IPS-20b (cell line): ENCODE results near the gene C1orf50.
"Not testable (repeated sequence)": the region's sequence is repeated elsewhere in the genome, so short reads cannot be mapped to it uniquely, and the experiment has no call there.

ENCODE experiments used
- H3K27ac ChIP-seq: one replicate; pipeline ENCODE4 v1.5.1; 2013; ENCODE audit warnings: low read length
- H3K27me3 ChIP-seq: 2 replicates; pipeline ENCODE4 v1.6.1; 2013; ENCODE audit warnings: mild to moderate bottlenecking, low read length, inconsistent platforms; ENCODE audit not compliant: insufficient read depth
- H3K36me3 ChIP-seq: 2 replicates; pipeline ENCODE4 v1.6.1; 2013; ENCODE audit warnings: low read depth, mild to moderate bottlenecking, inconsistent platforms, low read length, moderate library complexity; ENCODE audit not compliant: insufficient read depth
- H3K4me1 ChIP-seq: 2 replicates; pipeline ENCODE4 v1.6.1; 2013; ENCODE audit warnings: mild to moderate bottlenecking, control low read depth, inconsistent platforms, low read length, moderate library complexity; ENCODE audit not compliant: insufficient read depth
- H3K4me3 ChIP-seq: 2 replicates; pipeline ENCODE4 v1.5.1; 2013; ENCODE audit warnings: mild to moderate bottlenecking, low read length, inconsistent platforms
- H3K9ac ChIP-seq: 2 replicates; pipeline ENCODE4 v1.6.1; 2013; ENCODE audit warnings: low read depth, mild to moderate bottlenecking, inconsistent platforms, low read length, moderate library complexity
- H3K9me3 ChIP-seq: 2 replicates; pipeline ENCODE4 v1.6.1; 2013; ENCODE audit warnings: mild to moderate bottlenecking, low read depth, low read length, inconsistent platforms; ENCODE audit not compliant: insufficient read depth

The C1orf50 gene

DNA sequence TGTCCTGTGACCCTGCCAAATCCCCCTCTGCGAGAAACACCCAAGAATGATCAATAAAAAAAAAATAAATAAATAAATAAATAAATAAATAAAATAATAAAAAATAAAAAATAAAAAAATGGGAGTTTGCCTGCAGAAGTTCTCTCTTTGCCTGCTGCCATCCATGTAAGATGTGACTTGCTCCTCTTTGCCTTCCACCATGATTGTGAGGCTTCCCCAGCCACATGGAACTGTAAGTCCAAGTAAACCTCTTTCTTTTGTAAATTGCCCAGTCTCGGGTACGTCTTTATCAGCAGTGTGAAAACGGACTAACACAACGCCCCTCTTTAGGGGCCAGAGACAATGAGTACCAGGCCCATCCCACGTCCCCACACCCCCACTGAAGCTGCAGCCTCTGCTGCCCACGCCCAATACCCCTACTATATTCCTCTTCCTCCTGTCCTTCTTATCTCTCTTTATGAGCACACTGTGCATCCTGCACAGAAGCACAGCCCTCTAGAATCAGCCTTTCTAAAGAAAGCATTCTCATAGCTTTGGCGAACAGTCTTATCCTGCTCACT lies 15.5 kb upstream of the C1orf50 start:
- H3K27me3 ChIP-seq, H3K9me3 ChIP-seq, H3K4me3 ChIP-seq, H3K4me1 ChIP-seq, H3K27ac ChIP-seq, H3K9ac ChIP-seq: not testable (repeated sequence)
- peaks cover 89% of the 10 kb centered on the region for H3K36me3 ChIP-seq

DNA sequence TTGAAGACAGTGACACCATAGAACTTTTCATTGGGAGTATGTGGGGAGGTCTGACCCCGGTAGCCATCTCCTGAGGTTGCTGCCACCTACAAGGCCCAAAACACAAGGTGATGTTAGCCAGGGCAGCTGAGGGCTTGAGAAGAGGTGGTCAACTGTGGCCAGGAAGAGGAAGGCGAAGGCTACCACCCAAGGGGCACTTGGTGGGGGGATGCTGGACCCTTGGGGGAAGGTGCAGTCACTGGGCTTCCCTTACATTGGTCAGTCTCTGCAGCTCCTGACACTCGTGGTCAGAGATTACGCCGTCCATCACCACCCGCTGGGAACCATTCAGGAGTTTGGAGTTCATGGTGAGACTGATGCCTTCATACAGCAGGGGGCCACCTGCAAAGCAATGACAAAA lies 14.8 kb upstream of the C1orf50 start:
- H3K27me3 ChIP-seq: no peaks in the 10 kb centered on the region
- peaks cover 86% of the 10 kb centered on the region for H3K36me3 ChIP-seq
- H3K4me1 ChIP-seq: no peaks in the 10 kb centered on the region
- no peak overlapping the region for H3K9ac ChIP-seq
- H3K4me3 ChIP-seq: no peak overlapping the region
- no peak overlapping the region for H3K27ac ChIP-seq
- no peaks in the 10 kb centered on the region for H3K9me3 ChIP-seq

GRCh38 chr1:42753070-42753469 lies 14.0 kb upstream of the C1orf50 start:
- no peak overlapping the region for H3K9ac ChIP-seq
- peaks cover 86% of the 10 kb centered on the region for H3K36me3 ChIP-seq
- H3K27ac ChIP-seq: no peak overlapping the region
- H3K27me3 ChIP-seq: no peaks in the 10 kb centered on the region
- H3K9me3 ChIP-seq: no peaks in the 10 kb centered on the region
- no peaks in the 10 kb centered on the region for H3K4me1 ChIP-seq
- H3K4me3 ChIP-seq: no peak overlapping the region

GRCh38 chr1:42756956-42757891 lies 9.8 kb upstream of the C1orf50 start:
- peaks cover 81% of the 10 kb centered on the region for H3K36me3 ChIP-seq
- no peak overlapping the region for H3K9ac ChIP-seq
- H3K9me3 ChIP-seq: no peaks in the 10 kb centered on the region

DNA sequence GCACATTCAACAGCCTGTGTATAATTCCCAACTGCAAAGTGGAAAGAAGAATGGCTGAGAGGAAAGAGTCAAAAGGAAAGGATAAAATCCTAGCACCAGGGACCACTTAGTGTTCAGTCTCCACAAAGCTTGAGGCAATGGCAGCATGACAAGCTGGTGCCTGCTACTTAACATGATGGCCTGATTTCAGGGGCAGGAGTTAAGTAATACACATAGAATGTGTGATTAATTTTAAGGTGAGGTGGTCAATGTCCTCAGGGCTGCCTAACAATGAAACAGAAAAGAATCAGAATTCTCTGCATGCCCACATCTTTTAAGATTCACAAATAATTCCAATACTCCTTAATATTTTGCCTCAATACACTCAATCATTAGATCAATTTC lies 9.2 kb upstream of the C1orf50 start:
- H3K4me3 ChIP-seq: no peak overlapping the region
- no peak overlapping the region for H3K27ac ChIP-seq
- H3K9ac ChIP-seq: no peak overlapping the region
- peaks cover 80% of the 10 kb centered on the region for H3K36me3 ChIP-seq
- H3K9me3 ChIP-seq: no peaks in the 10 kb centered on the region
- H3K27me3 ChIP-seq: no peaks in the 10 kb centered on the region
- H3K4me1 ChIP-seq: no peaks in the 10 kb centered on the region

More at GRCh38 chr1:42756956-42757891, 9.8 kb upstream of the C1orf50 start:
- no peaks in the 10 kb centered on the region for H3K27me3 ChIP-seq
- no peak overlapping the region for H3K27ac ChIP-seq
- no peaks in the 10 kb centered on the region for H3K4me1 ChIP-seq
- no peak overlapping the region for H3K4me3 ChIP-seq

GRCh38 chr1:42758641-42759040 lies 8.4 kb upstream of the C1orf50 start:
- Histone ChIP-seq H3K9ac (no peak overlapping the region), H3K4me3 (no peak overlapping the region), H3K27me3 (no peaks in the 10 kb centered on the region), H3K4me1 (no peaks in the 10 kb centered on the region), H3K36me3 (peaks cover 72% of the 10 kb centered on the region), H3K9me3 (no peaks in the 10 kb centered on the region), H3K27ac (no peak overlapping the region)

DNA sequence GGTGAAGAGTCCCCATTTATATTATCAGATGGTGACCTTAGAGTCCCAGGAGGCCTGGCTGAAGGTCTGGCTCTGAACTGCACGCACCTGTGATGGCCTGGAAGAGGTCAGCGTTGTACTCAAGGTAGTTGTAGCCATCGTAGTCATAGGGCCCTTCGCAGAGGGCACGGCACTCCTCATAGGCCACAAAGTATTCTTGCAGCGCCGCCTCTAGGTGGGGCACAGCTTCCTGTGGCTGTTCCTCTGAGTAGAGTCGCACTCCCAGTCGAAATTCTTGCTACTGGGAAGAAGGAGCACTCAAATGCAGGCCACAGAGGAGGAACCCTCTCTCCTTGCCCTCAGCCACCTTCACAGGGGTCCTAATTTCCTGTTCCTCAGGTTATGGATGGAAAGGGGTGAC lies 7.9 kb upstream of the C1orf50 start:
- no peaks in the 10 kb centered on the region for H3K4me1 ChIP-seq
- H3K9me3 ChIP-seq: no peaks in the 10 kb centered on the region
- peaks cover 68% of the 10 kb centered on the region for H3K36me3 ChIP-seq
- no peaks in the 10 kb centered on the region for H3K27me3 ChIP-seq
- no peak overlapping the region for H3K27ac ChIP-seq
- H3K9ac ChIP-seq: no peak overlapping the region
- no peak overlapping the region for H3K4me3 ChIP-seq

DNA sequence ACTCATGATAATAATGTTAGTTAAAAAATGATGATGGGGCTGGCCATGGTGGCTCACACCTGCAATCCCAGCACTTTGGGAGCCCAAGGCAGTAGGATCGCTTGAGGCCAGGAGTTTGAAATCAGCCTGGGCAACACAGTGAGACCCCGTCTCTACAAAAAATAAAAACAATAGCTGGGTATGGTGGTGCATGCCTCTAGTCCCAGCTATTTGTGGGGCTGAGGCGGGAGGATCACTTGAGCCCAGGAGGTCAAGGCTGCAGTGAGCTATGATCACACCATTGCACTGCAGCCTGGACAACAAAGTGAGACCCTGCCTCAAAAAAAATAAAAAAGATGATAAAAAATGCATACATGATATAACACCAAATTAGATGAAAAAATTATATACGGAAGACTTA lies 5.5 kb upstream of the C1orf50 start:
- H3K27me3 ChIP-seq: no peaks in the 10 kb centered on the region
- H3K4me3 ChIP-seq: no peak overlapping the region
- peaks cover 43% of the 10 kb centered on the region for H3K36me3 ChIP-seq
- peaks cover 13% of the 10 kb centered on the region; the same call in 1 of the 2 replicates for H3K4me1 ChIP-seq
- H3K9me3 ChIP-seq: no peaks in the 10 kb centered on the region
- no peak overlapping the region for H3K9ac ChIP-seq
- no peak overlapping the region for H3K27ac ChIP-seq

GRCh38 chr1:42762269-42762668 lies 4.8 kb upstream of the C1orf50 start:
- Histone ChIP-seq H3K4me3 (no peak overlapping the region), H3K27me3 (no peaks in the 10 kb centered on the region), H3K9ac (no peak overlapping the region), H3K9me3 (no peaks in the 10 kb centered on the region), H3K36me3 (peaks cover 38% of the 10 kb centered on the region), H3K27ac (no peak overlapping the region), H3K4me1 (peaks cover 13% of the 10 kb centered on the region; the same call in 1 of the 2 replicates)

GRCh38 chr1:42765269-42765668 lies 1.8 kb upstream of the C1orf50 start:
- peak overlapping the region; percentile 95 for H3K4me3 ChIP-seq
- H3K9me3 ChIP-seq: no peaks in the 10 kb centered on the region
- H3K27me3 ChIP-seq: no peaks in the 10 kb centered on the region
- H3K4me1 ChIP-seq: peaks cover 13% of the 10 kb centered on the region; the same call in 1 of the 2 replicates
- peak overlapping the region; percentile 78; the same call in 1 of the 2 replicates for H3K9ac ChIP-seq
- H3K27ac ChIP-seq: no peak overlapping the region
- H3K36me3 ChIP-seq: peaks cover 17% of the 10 kb centered on the region

- H3K9me3 ChIP-seq: no peaks in the 10 kb centered on the region
- no peak overlapping the region for H3K27ac ChIP-seq
- peak overlapping the region; percentile 78 for H3K9ac ChIP-seq
- no peaks in the 10 kb centered on the region for H3K27me3 ChIP-seq
- H3K4me3 ChIP-seq: peak overlapping the region; percentile 95
- H3K36me3 ChIP-seq: peaks cover 15% of the 10 kb centered on the region
- H3K4me1 ChIP-seq: peaks cover 13% of the 10 kb centered on the region; the same call in 1 of the 2 replicates
Observed at GRCh38 chr1:42765832-42766740, 963 bp upstream of the C1orf50 start.
